Measurements from ENCODE around the gene SPATA3.
"Not testable (repeated sequence)": the region's sequence is repeated elsewhere in the genome, so short reads cannot be mapped to it uniquely, and the experiment has no call there.

SPATA3 gene

GRCh38 chr2:230995821-230996220, at the start of gene SPATA3:
SPATA3 (plus strand) TSS chr2:230996121; CDS start chr2:230996234, 113 bp downstream.
- DNase-seq = no peak

GRCh38 chr2:230946429-230947234, 49.3 kb upstream of the SPATA3 start:
- no peak for DNase-seq

- DNase-seq = no peak
Measured at GRCh38 chr2:230947235-230947576, 48.7 kb upstream of the SPATA3 start.

- no peak for DNase-seq
Measured at GRCh38 chr2:230947908-230948365, 48.0 kb upstream of the SPATA3 start.

GRCh38 chr2:230949966-230950873, 45.7 kb upstream of the SPATA3 start:
- DNase-seq = no peak

GRCh38 chr2:230950874-230951339, 45.0 kb upstream of the SPATA3 start:
- no peak for DNase-seq

- DNase-seq = no peak
Measured at GRCh38 chr2:230951396-230951795, 44.5 kb upstream of the SPATA3 start.

- no peak for DNase-seq
Measured at GRCh38 chr2:230952226-230952956, 43.5 kb upstream of the SPATA3 start.

- DNase-seq = no peak
Measured at GRCh38 chr2:230953845-230954244, 42.1 kb upstream of the SPATA3 start.

- no peak for DNase-seq
Measured at GRCh38 chr2:230954746-230955145, 41.2 kb upstream of the SPATA3 start.

- no peak for DNase-seq
Measured at GRCh38 chr2:230955163-230955737, 40.7 kb upstream of the SPATA3 start.

- no peak for DNase-seq
Measured at GRCh38 chr2:230956827-230957755, 38.8 kb upstream of the SPATA3 start.

- no peak for DNase-seq
Measured at GRCh38 chr2:230957756-230958391, 38.0 kb upstream of the SPATA3 start.

GRCh38 chr2:230958820-230959756, 36.8 kb upstream of the SPATA3 start:
- DNase-seq = no peak

- DNase-seq = no peak
Measured at GRCh38 chr2:230960026-230960425, 35.9 kb upstream of the SPATA3 start.

GRCh38 chr2:230961091-230961491, 34.8 kb upstream of the SPATA3 start:
- DNase-seq = no peak

GRCh38 chr2:230964136-230964730, 31.7 kb upstream of the SPATA3 start:
- no peak for DNase-seq

GRCh38 chr2:230967113-230967512, 28.8 kb upstream of the SPATA3 start:
- DNase-seq = no peak

GRCh38 chr2:230968314-230968713, 27.6 kb upstream of the SPATA3 start:
- DNase-seq = not testable (repeated sequence)
